NOMO-1 treated with dmso at 0.1 percent for 144 hours (cell line): ENCODE data around the gene BTBD9.

Experiments
- DNase-seq: peaks from one replicate; lab custom pipeline; 2025; ENCODE audit not compliant: unreplicated experiment; lab: John Stamatoyannopoulos, UW

Gene BTBD9

DNA sequence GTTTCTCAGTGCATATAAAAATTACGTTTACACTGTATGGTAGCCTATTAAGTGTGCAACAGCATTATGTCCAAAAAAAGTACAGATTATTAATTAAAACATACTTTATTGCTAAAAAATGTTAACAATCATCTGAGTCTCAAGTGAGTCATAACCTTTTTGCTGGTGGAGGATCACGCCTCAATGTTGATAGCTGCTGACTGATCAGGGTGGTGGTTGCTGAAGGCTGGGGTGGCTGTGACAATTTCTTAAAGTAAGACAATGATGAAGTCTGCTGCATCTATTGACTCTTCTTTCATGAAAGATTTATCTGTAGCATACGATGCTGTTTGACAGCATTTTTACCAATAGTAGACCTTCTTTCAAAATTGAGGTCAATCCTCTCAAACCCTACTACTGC is 155.1 kb downstream of the BTBD9 start:
- DNase-seq = no peak

DNA sequence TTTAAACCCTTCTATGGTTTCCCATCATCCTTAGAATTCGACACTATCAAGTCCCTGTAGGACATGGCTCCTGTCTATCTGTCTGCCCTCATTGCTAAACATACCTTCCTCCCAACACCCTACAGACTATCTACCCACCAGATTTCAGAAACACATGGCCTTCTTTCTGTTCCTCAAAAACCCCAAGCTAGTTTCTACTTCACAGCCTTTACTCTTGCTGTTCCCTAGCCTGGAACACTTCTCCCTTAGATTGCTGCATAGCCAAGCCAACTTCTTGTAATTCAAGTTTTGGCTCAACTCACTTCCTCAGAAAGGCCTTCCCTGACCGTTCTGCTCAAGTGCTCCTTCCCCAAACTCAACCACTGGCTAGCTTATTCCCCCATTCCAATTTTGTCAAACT is 156.2 kb downstream of the BTBD9 start:
- DNase-seq = peak; percentile 65

- DNase-seq = no peak
These were observed 157.3 kb downstream of the BTBD9 start for GRCh38 chr6:38482466-38482865.

GRCh38 chr6:38481851-38482250 is 157.9 kb downstream of the BTBD9 start:
- DNase-seq = no peak

GRCh38 chr6:38481211-38481836 is 158.4 kb downstream of the BTBD9 start:
- DNase-seq = no peak

GRCh38 chr6:38480036-38480435 is 159.7 kb downstream of the BTBD9 start:
- no peak for DNase-seq

DNA sequence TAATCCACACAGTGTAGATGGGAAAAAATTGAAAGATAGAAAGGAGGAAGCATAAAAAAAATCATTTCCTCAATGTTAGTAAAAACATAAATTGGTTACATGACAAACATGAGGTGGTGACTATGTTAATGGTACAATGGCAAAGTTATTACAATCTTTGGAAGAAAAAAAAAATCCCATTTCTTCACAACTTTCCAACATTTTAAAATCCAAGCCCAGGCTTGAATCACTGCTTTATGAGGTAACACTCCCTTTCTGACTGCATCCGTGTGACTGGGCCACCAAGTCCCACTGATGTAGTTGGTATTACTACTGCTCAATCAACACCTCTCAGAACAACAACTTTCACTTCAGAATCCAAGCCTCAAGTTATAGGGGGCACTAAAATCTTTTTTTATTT is 160.4 kb downstream of the BTBD9 start:
- no peak for DNase-seq

- DNase-seq = no peak
These were observed 162.0 kb downstream of the BTBD9 start for GRCh38 chr6:38477680-38478260.

- DNase-seq = no peak
These were observed 162.8 kb downstream of the BTBD9 start for GRCh38 chr6:38476888-38477287.

DNA sequence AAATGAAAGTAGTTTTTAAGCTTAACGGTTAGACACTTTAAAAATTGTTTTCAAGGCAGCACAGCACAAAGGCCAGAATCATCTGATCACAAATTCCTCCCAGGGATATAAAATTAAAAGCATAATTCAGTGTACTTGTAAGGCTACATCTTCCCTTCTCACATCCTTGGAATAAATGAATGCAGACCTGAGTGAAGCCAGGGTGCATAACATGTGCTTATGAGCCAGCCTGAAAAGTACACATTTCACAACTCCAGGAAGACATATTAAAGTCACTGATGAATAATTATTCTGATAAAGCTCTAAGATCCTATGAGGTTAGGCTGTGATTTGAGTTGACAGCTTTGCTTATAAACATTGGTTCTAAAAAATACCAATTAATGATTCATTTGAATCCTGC is 163.6 kb downstream of the BTBD9 start:
- DNase-seq = no peak

DNA sequence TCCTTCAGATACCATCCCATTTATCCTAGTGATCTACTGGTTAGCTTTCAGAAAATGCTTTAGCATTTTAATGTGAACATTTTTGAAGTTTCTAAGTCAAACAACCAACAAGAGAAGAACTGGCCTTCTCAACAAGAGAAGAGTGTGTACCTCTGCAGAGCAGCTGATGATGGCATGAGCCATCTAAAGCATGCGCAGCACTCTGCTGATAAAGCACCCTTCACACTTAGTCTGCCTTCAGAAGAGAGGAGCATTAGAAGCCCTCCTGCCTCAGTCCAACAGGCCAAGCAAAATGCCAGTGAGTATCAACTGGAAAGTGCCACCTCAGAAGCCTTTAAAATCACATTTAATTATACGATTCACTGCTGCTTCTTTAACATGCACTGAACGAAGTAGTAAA is 169.2 kb downstream of the BTBD9 start:
- DNase-seq = no peak

- no peak for DNase-seq
These were observed 172.2 kb downstream of the BTBD9 start for GRCh38 chr6:38467566-38467965.

GRCh38 chr6:38460186-38460585 is 179.5 kb downstream of the BTBD9 start:
- no peak for DNase-seq

GRCh38 chr6:38459291-38459690 is 180.4 kb downstream of the BTBD9 start:
- DNase-seq = no peak

DNA sequence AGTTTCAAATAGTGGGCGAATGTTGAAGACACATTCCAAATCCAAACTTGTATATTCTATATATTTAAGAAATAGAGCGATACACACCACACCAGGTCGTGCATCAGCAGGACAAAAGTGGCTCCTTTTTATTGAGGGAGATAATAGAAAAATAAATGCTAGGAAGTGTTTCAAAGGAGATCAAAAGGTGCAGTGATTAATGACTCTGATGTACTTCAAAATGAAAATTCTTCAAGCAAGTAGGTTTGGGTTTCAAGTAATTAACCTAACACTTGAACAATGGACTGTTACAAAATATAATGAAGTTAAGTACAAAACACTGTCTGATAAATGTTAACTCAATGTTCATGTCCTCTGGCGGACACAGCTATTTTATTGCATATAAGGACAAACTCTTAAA is 185.9 kb downstream of the BTBD9 start:
- DNase-seq = no peak

GRCh38 chr6:38452816-38453660 is 186.7 kb downstream of the BTBD9 start:
- no peak for DNase-seq

GRCh38 chr6:38450717-38451116 is 189.0 kb downstream of the BTBD9 start:
- no peak for DNase-seq

- DNase-seq = no peak
These were observed 193.8 kb downstream of the BTBD9 start for GRCh38 chr6:38445925-38446324.

- DNase-seq = no peak
These were observed 194.4 kb downstream of the BTBD9 start for GRCh38 chr6:38445336-38445735.

DNA sequence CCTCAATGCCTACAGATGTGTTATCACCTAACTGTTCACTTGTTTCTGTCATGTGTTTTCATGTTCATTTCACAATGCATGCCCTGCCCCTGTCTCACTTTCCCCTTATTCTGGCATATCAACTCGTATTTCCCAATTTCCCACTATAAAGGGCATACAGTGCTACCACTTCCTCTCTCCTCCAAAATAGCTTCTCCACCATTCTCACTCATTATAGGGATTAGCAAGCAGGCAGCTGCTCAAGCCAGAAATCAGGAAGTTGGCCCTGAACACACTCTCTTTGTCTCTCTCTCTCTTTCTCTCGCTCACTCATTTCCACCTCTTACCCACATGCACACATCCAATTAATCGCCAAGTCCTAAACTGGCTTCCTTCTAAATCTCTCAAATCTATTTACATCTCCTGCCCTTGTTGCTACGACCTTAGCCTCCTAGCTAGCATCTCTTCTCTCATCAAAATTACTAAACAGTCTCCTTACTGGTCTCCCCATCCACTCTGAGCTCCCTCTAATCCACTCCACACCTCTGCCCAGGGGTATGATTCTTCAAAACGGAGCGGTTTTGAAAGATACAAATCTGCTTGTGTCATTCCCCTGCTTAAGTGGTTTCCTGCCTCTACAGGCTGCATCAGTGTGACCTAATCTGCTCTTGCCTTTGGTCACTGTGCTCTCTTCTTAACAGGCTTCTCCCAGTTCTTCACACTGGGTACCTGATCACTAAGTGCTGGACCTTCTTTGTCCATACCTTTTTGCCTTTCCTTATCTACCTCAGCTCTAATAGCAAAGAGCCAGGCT is 196.2 kb downstream of the BTBD9 start:
- DNase-seq = peak; percentile 72

- no peak for DNase-seq
These were observed 201.6 kb downstream of the BTBD9 start for GRCh38 chr6:38438097-38438496.
